HG03159 (cell line): ENCODE results near the gene USP53.
"Not testable (repeated sequence)": the region's sequence is repeated elsewhere in the genome, so short reads cannot be mapped to it uniquely, and the experiment has no call there.

Experiments
- ATAC-seq: cut with Tn5 transposase; IDR thresholded peaks from one replicate; pipeline ENCODE4 v1.9.1; 2021; ENCODE audit warnings: mild to moderate bottlenecking, moderate library complexity; ENCODE audit not compliant: unreplicated experiment

Gene USP53

DNA sequence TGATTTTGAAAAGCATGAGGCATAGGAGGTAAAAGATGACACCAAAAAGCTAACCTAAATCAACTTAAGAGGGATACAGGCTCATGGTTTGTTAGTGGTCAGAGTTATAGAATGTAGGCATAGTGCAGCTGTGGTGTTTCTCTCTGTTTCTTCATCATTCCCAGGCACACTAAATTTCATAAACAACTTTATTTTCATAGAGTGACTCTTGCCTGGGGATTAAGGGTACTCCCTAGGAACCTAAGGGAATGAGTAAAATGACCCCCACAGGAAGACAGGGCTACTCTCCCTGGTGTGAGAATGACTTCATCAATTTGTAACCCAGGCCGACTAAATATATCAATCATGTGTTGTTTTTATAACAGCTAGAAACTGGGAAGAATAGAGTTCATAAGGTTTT is 98.3 kb downstream of the USP53 start:
- no peak for ATAC-seq

DNA sequence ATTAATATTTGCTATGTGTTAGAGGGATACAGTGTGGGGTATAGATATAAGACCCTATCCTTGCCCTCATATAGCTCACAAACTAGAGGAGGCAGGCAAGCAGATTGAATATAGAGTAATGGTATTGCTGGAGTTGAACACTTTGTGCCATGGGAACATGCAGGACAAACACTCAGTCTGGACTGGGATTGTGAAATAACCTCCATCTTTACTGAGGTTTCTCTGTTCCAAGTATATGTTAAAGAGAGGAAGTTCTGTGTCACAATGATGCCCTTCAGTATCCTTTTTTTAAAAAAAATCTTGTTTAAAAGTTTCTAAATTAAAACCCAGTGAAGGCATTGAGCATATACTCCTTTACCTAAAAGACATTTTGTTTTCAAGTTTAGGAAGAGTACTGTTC is 100.7 kb downstream of the USP53 start:
- no peak for ATAC-seq

DNA sequence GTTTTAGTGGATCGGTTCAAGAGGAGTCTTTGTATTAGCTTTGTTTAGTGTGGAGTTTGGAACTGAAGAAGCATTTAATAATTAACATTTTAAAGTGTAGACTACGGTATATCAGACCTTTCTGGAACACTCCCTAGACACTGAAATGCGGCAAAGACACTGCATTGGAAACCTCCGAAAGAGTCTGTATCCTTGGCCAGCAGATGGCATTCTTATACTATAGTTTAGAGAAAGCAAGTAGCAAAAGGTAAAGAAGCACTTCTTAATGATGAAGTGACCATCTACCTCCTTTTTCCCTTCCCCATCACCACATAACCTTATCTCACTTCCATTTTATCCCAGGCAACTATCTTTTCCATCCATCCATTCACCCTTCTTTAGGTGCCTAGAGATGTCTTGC is 101.8 kb downstream of the USP53 start:
- no peak for ATAC-seq

DNA sequence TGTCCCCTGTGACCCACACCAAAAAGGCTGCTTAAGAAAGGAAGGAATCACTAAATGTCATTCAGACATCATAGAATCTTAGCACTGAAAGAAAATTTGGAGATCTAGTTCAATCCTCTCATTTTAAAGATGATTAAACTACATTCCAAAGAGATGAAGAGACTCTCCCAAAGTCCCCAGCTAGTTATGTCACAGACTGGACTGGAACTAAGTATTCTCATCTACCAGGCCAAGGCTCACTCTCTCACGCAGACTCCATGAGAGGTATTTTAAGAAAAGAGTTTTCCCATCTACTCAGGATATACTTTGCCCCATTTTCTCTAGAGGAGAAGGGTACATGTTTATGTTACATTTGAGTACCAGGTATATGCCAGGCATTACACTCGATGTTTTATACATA is 102.5 kb downstream of the USP53 start:
- ATAC-seq, result no peak

DNA sequence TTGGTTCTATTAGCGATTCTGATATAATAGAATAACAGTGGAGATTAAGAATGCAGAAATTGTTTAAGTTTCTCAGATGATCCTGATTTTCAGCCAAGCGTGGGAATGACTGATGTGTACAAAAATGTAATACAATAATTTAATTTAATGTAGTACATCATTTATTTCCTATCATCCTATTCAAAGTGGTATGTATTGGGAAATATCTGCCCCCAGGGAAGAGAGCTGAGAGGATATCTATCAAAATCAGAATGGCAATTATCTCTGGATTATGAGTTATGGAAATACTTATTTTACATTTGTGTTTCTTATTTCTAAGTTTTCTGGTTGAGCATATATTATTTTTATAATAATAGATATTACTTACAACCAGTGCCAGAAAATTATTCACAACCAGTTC is 105.5 kb downstream of the USP53 start:
- no peak for ATAC-seq

DNA sequence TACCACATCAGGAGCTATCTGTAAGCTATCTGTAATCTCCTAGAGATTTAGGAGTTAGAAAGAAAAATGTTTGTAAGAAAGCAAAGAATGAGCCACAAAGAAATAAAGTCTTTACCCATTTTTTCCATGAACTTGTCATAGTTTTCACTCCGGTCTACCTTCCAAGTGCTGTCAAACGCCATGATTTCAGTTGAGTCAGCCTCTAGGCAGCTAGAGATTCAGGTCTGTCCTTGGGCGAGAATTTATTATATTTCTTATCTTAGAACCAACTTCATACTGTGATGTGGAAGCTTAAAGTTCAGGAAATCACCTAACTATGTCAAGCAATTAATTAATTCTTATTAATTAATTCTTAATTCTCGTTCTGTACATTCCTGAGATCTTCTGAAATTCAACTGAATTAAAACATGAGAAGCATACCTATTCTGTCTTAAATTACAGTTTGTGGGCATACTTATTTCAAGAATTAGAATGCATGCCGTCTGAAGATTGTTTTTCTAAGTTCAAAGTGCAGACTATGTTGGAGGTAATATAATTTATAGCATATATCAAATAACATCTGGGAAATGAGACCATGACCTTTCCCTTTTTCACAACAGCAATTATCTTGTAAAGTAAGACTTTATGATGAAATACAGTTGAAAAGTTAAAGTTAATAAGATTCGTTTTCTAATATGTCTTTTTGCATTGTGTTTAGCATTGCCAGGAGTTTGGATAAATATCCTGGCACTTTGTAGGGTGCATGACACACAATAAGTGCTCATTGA is 109.6 kb downstream of the USP53 start, which contains the start of gene FABP2:
TSS of gene FABP2 (minus strand) at position 218 of the 767 bp plus-strand sequence. CDS start at position 182, 36 bp downstream.
- no peak for ATAC-seq

DNA sequence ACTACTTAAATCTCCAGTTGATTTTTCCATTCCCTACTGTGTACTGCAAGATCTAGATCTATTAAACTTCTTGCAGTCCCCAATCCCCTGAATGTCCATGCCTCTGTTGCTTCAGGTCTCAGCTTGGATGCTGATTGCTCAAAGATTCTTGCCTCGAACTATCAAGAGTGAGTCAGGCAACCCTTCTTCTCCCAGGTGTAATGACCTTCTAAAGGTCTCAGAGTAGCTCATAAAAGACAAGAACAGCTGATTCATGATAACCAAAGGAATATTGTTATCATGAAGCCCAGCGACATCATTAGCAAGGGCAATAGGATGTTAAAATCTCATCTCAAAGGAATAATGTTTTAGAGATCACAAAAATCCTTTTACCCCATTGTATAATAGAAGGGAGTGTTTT is 116.2 kb downstream of the USP53 start:
- no peak for ATAC-seq

DNA sequence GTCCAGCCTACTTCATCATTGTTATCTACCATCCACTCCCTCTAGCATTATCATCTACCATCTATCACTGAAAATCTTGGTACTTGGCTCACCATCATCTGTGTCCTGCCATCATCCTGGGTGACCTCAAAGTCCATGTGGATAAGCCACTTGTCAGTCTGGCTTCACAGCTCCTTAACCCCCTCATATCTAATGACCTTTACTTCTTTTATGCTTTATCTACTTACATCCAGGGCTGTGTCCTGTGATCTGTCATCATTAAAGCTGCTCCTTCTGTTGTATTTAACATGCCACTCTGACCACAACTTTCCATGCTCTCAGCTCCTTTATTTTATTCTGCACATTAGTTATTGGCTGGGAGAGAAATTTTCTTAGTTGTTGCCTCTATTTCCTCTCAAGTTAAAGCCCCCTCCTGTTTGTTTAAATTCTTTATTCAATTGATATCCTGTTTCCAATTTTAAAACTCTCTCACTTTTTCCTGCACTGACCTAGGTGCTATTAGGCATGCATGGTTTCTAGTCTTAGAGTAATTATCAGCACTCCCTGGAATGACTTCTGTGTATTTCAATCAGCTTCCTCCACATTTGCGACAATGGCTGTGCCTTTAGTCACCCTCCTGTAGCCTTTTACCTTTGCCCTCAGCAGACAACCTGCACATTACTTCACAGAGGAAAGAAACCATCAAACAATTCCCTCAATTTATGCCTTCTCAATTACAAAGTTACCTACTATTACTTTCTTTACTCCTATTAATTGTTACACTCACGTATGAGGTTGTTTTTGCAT is 117.5 kb downstream of the USP53 start:
- ATAC-seq, result no peak

DNA sequence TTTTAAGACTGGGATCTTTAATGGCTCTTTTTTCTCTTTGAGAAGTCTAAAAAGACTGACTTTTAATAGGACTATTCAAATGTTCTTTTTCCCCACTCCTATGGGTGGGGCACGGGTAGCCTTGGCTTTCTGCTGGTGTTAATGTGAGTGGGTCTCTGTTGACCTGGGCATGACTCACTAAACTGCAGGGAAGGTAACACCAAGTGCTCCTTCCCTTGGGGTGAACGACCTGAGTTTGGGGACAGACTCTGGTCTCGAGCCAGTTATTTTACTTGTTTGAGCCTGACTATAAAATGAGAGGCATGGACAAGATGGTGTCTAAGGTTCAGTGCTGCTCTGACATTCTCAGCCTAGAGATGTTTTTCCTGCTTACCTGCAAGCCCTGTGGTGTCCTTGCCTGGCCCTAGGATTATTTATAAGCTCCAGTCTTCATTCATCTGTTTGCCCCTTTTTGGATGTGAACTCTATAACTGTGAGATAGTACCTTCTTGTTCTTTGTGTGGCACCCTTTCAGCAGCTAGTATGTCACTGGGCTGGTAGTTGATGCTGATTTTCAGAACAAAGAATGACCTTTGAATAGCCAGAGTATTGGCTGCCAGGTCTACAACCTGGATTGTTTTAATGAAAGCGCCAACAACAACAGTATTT is 123.9 kb downstream of the USP53 start:
- ATAC-seq, result not testable (repeated sequence)

DNA sequence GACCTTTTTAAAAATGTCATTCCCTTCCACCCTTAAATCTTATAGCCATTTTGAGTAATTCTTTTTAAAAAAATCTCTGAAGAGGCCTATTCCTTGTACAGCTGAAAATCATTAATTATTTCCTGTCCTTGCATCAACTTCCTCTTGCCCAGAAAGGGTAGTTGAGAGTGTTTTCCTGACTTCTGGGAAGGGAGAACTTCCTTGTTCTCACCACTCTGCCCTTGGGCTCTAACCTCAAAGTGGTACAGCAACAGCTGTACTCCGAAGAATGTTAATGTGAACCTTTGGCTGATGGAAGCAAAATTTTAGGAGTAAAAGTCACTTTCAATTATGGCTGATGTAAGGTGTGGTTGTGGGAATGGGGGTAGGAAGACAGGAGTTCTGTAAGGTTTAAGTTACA is 124.5 kb downstream of the USP53 start:
- ATAC-seq, result no peak

DNA sequence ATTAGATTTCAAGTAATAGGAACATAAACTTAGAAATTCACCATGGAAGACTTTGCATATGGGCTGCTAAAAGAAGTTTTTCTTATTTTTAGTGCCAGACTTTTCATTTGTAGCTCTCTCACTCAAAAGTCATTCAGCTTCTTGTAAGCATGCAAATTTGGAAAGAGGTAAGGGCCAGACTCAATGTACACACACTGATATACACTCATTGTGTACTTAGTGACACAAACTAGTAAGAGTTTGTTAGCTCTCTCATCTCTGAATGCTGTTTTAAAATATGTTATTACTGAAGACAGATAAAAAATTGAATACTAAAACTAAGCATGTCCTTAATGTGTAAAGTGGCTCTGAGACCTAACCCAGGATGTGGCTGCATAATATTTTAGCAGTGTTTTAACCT is 127.4 kb downstream of the USP53 start:
- not testable (repeated sequence) for ATAC-seq

DNA sequence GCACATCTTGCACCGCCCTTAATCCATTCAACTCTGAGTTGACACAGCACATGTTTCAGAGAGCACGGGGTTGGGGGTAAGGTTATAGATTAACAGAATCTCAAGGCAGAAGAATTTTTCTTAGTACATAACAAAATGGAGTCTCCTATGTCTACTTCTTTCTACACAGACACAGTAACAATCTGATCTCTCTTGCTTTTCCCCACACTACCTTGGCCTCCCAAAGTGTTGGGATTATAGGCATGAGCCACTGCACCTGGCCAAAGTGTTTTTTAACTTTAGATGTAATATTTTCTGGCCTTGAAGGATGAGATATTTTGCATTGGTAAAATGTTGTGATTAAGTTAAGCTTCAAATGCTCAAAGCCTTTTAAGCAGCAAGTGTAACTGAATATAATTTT is 130.8 kb downstream of the USP53 start:
- not testable (repeated sequence) for ATAC-seq
